Measurements from ENCODE around the gene ARID3B. TPM values are rescaled to one million over a fixed set of nuclear protein-coding genes. Genes with fewer than 3 reads are reported as not detected.
"Not testable (repeated sequence)": the region's sequence is repeated elsewhere in the genome, so short reads cannot be mapped to it uniquely, and the experiment has no call there.

The ARID3B gene
- total and polyA plus RNA-seq, 2 of the 13 experiments (the other 11 are each of a cell fraction or from before 2014, with no cell fraction given): 5.3 to 12.8 TPM

DNA sequence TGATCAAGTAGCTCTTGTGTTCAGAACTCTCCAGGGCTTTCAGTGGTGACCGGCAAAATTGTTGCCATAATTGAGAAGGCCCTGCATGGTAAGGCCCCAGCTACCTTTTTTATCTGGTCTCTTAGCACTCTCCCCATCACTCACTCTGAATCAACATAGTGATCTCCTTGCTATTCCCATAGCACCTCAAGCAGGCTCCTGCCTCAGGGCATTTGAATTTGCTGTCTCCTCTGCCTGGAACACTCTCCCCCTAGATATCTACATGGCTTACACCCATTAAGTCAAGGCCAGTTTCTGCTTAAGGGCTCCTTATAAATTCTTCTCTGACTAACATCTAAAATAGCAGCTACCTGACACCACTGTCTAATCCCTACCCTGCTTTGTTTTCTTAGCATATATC lies 3.3 kb upstream of the ARID3B start:
- WGBS (ENCODE audit: low lambda C conversion rate): 93% methylated on average over 1 of the region's 1 CpG
- in situ Hi-C loops (cut with HindIII; ENCODE audit: extremely low pct_ligation_motif_present, low pct_unique_long_range_greater_than_20kb): no loop called here
- Histone ChIP-seq H4K20me1 (ENCODE audit: insufficient read depth, low read length) (no peaks in the 10 kb centered on the region), H3K4me1 (ENCODE audit: insufficient read depth, low read length) (peaks cover 19% of the 10 kb centered on the region), H3K36me3 (replicated peaks in 1 of 2; ENCODE audit: control insufficient read depth in 1 of 2, insufficient read depth in 2 of 2, low read length in 2 of 2) (no peaks in the 10 kb centered on the region), H3K9me3 (ENCODE audit: low read length) (no peaks in the 10 kb centered on the region), H3K4me3 (replicated peaks in 1 of 3; ENCODE audit: insufficient read depth in 1 of 3, low read depth in 2 of 3, low read length in 3 of 3) (no peak overlapping the region), H2AFZ (ENCODE audit: low read length) (no peak overlapping the region), H3K79me2 (ENCODE audit: insufficient read depth, low read length) (peaks cover 10% of the 10 kb centered on the region), H3K27me3 (ENCODE audit: control insufficient read depth in 1 of 2, insufficient read depth in 2 of 2, low read length in 2 of 2) (no peaks in the 10 kb centered on the region; a peak in 1 of 5 replicates), H3K9ac (ENCODE audit: insufficient read depth, low read depth, low read length) (no peak overlapping the region), H3K4me2 (ENCODE audit: low read depth, low read length) (no peak overlapping the region), H3K27ac (ENCODE audit: extremely low read length, insufficient read depth, low read length) (no peak overlapping the region)
- no peak for DNase-seq (ENCODE audit: low spot score)
- TF ChIP-seq ZSCAN25 (CRISPR knock-in tag; IDR thresholded peaks at IDR 0.05) (no peak), ARNT2 (CRISPR knock-in tag; IDR thresholded peaks at IDR 0.05; ENCODE audit: low read depth) (no peak), ZNF788 (CRISPR knock-in tag; IDR thresholded peaks at IDR 0.05; ENCODE audit: borderline replicate concordance) (no peak), ZNF780A (CRISPR knock-in tag; IDR thresholded peaks at IDR 0.05) (no peak), ZNF670 (CRISPR knock-in tag; IDR thresholded peaks at IDR 0.05; ENCODE audit: borderline replicate concordance) (no peak), YEATS4 (CRISPR knock-in tag; IDR thresholded peaks at IDR 0.05; ENCODE audit: borderline replicate concordance) (no peak), CCAR2 (optimal IDR thresholded peaks at IDR 0.05; ENCODE audit: low read depth, low read length) (no peak), PLRG1 (conservative IDR thresholded peaks at IDR 0.05) (no peak), PPARG (CRISPR knock-in tag; conservative IDR thresholded peaks at IDR 0.05) (no peak), PHF20 (CRISPR knock-in tag; IDR thresholded peaks at IDR 0.05) (no peak), ATM (IDR thresholded peaks at IDR 0.05; ENCODE audit: borderline replicate concordance) (no peak), EP300 (IDR thresholded peaks at IDR 0.05; ENCODE audit: low read depth in 2 of 2, low read length in 2 of 2) (no peak), EP300 (CRISPR knock-in tag; IDR thresholded peaks at IDR 0.05; ENCODE audit: borderline replicate concordance) (no peak), HNRNPUL1 (IDR thresholded peaks at IDR 0.05; ENCODE audit: low read depth, low read length) (no peak), ZNF781 (CRISPR knock-in tag; IDR thresholded peaks at IDR 0.05; ENCODE audit: borderline replicate concordance, not compliant biosample characterization) (no peak), HHEX (CRISPR knock-in tag; IDR thresholded peaks at IDR 0.05) (no peak)
- TF ChIP-seq, protein P1, sequence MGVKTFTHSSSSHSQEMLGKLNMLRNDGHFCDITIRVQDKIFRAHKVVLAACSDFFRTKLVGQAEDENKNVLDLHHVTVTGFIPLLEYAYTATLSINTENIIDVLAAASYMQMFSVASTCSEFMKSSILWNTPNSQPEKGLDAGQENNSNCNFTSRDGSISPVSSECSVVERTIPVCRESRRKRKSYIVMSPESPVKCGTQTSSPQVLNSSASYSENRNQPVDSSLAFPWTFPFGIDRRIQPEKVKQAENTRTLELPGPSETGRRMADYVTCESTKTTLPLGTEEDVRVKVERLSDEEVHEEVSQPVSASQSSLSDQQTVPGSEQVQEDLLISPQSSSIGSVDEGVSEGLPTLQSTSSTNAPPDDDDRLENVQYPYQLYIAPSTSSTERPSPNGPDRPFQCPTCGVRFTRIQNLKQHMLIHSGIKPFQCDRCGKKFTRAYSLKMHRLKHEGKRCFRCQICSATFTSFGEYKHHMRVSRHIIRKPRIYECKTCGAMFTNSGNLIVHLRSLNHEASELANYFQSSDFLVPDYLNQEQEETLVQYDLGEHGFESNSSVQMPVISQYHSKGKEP (CRISPR knock-in tag; IDR thresholded peaks at IDR 0.05): no peak
- TF ChIP-seq, protein P2, sequence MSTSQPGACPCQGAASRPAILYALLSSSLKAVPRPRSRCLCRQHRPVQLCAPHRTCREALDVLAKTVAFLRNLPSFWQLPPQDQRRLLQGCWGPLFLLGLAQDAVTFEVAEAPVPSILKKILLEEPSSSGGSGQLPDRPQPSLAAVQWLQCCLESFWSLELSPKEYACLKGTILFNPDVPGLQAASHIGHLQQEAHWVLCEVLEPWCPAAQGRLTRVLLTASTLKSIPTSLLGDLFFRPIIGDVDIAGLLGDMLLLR (CRISPR knock-in tag; IDR thresholded peaks at IDR 0.05): no peak
- no peak for FAIRE-seq
- no peak for ATAC-seq
- ChIA-PET POLR2A (no interaction called here), CTCF (ENCODE audit: low intra/inter-chr PET ratio, low total read pairs) (no interaction called here)
- intact Hi-C loops (cut with micrococcal nuclease; ENCODE audit: unreplicated experiment): no loop called here
- BruUV-seq (replicated peaks): no TSS peak

DNA sequence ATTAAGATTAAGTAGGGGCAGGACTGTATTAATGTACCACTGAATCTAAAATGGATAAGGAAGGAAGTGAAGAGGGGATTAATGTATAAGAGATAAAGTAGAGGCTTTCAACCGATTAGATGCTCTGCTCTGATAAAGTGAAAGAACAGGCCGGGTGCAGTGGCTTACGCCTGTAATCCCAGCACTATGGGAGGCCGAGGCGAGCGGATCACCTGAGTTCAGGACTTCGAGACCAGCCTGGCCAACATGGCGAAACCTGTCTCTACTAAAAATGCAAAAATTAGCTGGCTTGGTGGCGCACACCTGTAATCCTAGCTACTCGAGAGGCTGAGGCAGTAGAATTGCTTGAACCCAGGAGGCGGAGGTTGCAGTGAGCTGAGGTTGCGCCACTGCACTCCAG lies 1.5 kb upstream of the ARID3B start:
- H3K36me3 ChIP-seq (replicated peaks in 1 of 2; ENCODE audit: control insufficient read depth in 1 of 2, insufficient read depth in 2 of 2, low read length in 2 of 2); in situ Hi-C loops (cut with HindIII; ENCODE audit: extremely low pct_ligation_motif_present, low pct_unique_long_range_greater_than_20kb); H4K20me1 ChIP-seq (ENCODE audit: insufficient read depth, low read length); CTCF ChIA-PET (ENCODE audit: low intra/inter-chr PET ratio, low total read pairs); POLR2A ChIA-PET; DNase-seq (ENCODE audit: low spot score); H3K27ac ChIP-seq (ENCODE audit: extremely low read length, insufficient read depth, low read length); H3K9me3 ChIP-seq (ENCODE audit: low read length); intact Hi-C loops (cut with micrococcal nuclease; ENCODE audit: unreplicated experiment); ATAC-seq; FAIRE-seq; H3K9ac ChIP-seq (ENCODE audit: insufficient read depth, low read depth, low read length); H3K27me3 ChIP-seq (ENCODE audit: control insufficient read depth in 1 of 2, insufficient read depth in 2 of 2, low read length in 2 of 2); BruUV-seq (replicated peaks); H2AFZ ChIP-seq (ENCODE audit: low read length): not testable (repeated sequence)
- peaks cover 28% of the 10 kb centered on the region for H3K4me1 ChIP-seq (ENCODE audit: insufficient read depth, low read length)
- peaks cover 12% of the 10 kb centered on the region for H3K79me2 ChIP-seq (ENCODE audit: insufficient read depth, low read length)
- WGBS (ENCODE audit: low lambda C conversion rate): 88% methylated on average over 12 of the region's 12 CpGs
- peak overlapping the region; percentile 83 for H3K4me2 ChIP-seq (ENCODE audit: low read depth, low read length)
- peak overlapping the region; percentile 70 to 91 (median 76); a peak in 4 of 6 replicates for H3K4me3 ChIP-seq (replicated peaks in 1 of 3; ENCODE audit: insufficient read depth in 1 of 3, low read depth in 2 of 3, low read length in 3 of 3)

Data from HepG2 (cell line).